Measurements from ENCODE around the gene HNF1A. TPM values are rescaled to one million over a fixed set of nuclear protein-coding genes. Genes with fewer than 3 reads are reported as not detected.

The HNF1A gene
- total and polyA plus RNA-seq, 9 of the 15 experiments (the other 6 are each of a cell fraction or from before 2014, with no cell fraction given): not detected

DNA sequence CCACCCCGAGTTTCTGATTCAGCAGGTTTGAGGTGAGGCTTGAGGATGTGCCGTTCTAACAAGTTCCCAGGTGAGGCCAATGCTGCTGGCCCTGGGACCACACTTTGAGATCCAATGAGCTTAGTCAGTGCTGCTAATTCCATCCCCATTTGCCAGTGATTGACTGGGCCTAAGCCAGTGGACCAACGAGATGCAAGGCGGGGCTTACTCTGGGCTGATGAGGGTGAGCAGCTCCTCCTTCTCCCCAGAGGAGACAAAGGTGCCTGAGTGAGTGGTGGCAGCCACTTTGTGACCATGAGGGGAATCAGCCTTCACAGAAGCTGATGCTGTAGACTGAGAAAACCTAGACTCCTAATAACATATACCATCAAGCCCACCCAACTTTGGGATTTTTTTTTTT, 23.1 kb upstream of the HNF1A start (continued):
- TF ChIP-seq KDM1A (IDR thresholded peaks at IDR 0.05) (no peak), ZNF175 (CRISPR knock-in tag; IDR thresholded peaks at IDR 0.05; ENCODE audit: low read depth) (no peak), ZSCAN29 (IDR thresholded peaks at IDR 0.05) (no peak), SRSF9 (IDR thresholded peaks at IDR 0.05; ENCODE audit: borderline replicate concordance, low read depth, low read length) (no peak), CHD1 (IDR thresholded peaks at IDR 0.05; ENCODE audit: low read length) (no peak), GATAD2B (IDR thresholded peaks at IDR 0.05; ENCODE audit: borderline replicate concordance) (no peak), FUS (optimal IDR thresholded peaks at IDR 0.05; ENCODE audit: low read depth, low read length) (no peak), CAMTA2 (CRISPR knock-in tag; conservative IDR thresholded peaks at IDR 0.05) (no peak), HLTF (IDR thresholded peaks at IDR 0.05) (0 out of 2 replicates have a peak, but pooled peaks have one; percentile 61), DNMT1 (IDR thresholded peaks at IDR 0.05) (no peak), BCOR (IDR thresholded peaks at IDR 0.05) (peak; percentile 28; the same call in 1 of the 2 replicates), BDP1 (IDR thresholded peaks at IDR 0.05; ENCODE audit: insufficient read depth, insufficient read length) (no peak), SAFB2 (IDR thresholded peaks at IDR 0.05; ENCODE audit: borderline replicate concordance, low read depth, low read length, severe bottlenecking) (no peak), ZEB2 (IDR thresholded peaks at IDR 0.05) (no peak), HMGN3 (IDR thresholded peaks at IDR 0.05; ENCODE audit: borderline replicate concordance, extremely low read depth, insufficient read length, low read depth, low read length) (no peak), NFATC3 (IDR thresholded peaks at IDR 0.05) (no peak)
- TF ChIP-seq, protein P1, sequence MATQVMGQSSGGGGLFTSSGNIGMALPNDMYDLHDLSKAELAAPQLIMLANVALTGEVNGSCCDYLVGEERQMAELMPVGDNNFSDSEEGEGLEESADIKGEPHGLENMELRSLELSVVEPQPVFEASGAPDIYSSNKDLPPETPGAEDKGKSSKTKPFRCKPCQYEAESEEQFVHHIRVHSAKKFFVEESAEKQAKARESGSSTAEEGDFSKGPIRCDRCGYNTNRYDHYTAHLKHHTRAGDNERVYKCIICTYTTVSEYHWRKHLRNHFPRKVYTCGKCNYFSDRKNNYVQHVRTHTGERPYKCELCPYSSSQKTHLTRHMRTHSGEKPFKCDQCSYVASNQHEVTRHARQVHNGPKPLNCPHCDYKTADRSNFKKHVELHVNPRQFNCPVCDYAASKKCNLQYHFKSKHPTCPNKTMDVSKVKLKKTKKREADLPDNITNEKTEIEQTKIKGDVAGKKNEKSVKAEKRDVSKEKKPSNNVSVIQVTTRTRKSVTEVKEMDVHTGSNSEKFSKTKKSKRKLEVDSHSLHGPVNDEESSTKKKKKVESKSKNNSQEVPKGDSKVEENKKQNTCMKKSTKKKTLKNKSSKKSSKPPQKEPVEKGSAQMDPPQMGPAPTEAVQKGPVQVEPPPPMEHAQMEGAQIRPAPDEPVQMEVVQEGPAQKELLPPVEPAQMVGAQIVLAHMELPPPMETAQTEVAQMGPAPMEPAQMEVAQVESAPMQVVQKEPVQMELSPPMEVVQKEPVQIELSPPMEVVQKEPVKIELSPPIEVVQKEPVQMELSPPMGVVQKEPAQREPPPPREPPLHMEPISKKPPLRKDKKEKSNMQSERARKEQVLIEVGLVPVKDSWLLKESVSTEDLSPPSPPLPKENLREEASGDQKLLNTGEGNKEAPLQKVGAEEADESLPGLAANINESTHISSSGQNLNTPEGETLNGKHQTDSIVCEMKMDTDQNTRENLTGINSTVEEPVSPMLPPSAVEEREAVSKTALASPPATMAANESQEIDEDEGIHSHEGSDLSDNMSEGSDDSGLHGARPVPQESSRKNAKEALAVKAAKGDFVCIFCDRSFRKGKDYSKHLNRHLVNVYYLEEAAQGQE (IDR thresholded peaks at IDR 0.05; ENCODE audit: borderline replicate concordance): no peak
- TF ChIP-seq, protein P1 (CRISPR knock-in tag; IDR thresholded peaks at IDR 0.05; ENCODE audit: low read depth): no peak
- TF ChIP-seq, protein P2, sequence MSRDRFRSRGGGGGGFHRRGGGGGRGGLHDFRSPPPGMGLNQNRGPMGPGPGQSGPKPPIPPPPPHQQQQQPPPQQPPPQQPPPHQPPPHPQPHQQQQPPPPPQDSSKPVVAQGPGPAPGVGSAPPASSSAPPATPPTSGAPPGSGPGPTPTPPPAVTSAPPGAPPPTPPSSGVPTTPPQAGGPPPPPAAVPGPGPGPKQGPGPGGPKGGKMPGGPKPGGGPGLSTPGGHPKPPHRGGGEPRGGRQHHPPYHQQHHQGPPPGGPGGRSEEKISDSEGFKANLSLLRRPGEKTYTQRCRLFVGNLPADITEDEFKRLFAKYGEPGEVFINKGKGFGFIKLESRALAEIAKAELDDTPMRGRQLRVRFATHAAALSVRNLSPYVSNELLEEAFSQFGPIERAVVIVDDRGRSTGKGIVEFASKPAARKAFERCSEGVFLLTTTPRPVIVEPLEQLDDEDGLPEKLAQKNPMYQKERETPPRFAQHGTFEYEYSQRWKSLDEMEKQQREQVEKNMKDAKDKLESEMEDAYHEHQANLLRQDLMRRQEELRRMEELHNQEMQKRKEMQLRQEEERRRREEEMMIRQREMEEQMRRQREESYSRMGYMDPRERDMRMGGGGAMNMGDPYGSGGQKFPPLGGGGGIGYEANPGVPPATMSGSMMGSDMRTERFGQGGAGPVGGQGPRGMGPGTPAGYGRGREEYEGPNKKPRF (IDR thresholded peaks at IDR 0.05; ENCODE audit: low read depth, low read length): no peak
- TF ChIP-seq, protein P3, sequence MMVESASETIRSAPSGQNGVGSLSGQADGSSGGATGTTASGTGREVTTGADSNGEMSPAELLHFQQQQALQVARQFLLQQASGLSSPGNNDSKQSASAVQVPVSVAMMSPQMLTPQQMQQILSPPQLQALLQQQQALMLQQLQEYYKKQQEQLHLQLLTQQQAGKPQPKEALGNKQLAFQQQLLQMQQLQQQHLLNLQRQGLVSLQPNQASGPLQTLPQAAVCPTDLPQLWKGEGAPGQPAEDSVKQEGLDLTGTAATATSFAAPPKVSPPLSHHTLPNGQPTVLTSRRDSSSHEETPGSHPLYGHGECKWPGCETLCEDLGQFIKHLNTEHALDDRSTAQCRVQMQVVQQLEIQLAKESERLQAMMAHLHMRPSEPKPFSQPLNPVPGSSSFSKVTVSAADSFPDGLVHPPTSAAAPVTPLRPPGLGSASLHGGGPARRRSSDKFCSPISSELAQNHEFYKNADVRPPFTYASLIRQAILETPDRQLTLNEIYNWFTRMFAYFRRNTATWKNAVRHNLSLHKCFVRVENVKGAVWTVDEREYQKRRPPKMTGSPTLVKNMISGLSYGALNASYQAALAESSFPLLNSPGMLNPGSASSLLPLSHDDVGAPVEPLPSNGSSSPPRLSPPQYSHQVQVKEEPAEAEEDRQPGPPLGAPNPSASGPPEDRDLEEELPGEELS (CRISPR knock-in tag; IDR thresholded peaks at IDR 0.05; ENCODE audit: borderline replicate concordance): no peak

All from K562 (cell line).